Lung (tissue), 12 donors: Measurements from ENCODE around the gene MPPED1. TPM values are rescaled to one million over a fixed set of nuclear protein-coding genes. Genes with fewer than 3 reads are reported as not detected.

Source experiments
- ATAC-seq: fragments of 200-7000 bp; cut with Tn5 transposase; one replicate; pipeline ENCODE4 v1.9.1; 2020; ENCODE audit warnings: moderate number of reproducible peaks; ENCODE audit not compliant: insufficient read depth, low FRiP score
- DNase-seq, 3 donors: peaks; one replicate each; pipeline ENCODE4 v3.0.0-alpha.2; 2013 to 2017
- H3K27ac ChIP-seq, 2 donors: one replicate each; pipeline ENCODE4 v1.5.1; 2013; ENCODE audit warnings: mild to moderate bottlenecking in 2 of 2, moderate library complexity in 2 of 2, control low read depth in 1 of 2, inconsistent platforms in 1 of 2, low read depth in 1 of 2, low read length in 1 of 2
- H3K27me3 ChIP-seq, 3 donors: one replicate each; pipeline ENCODE4 v1.5.1; 2013; ENCODE audit warnings: low read length in 2 of 3; ENCODE audit not compliant: control insufficient read depth in 3 of 3, insufficient read depth in 3 of 3
- H3K36me3 ChIP-seq, 4 donors: one replicate each; pipeline ENCODE4 v1.5.1; 2013; ENCODE audit warnings: low read length in 4 of 4, mild to moderate bottlenecking in 1 of 4, moderate library complexity in 1 of 4; ENCODE audit not compliant: control insufficient read depth in 4 of 4, insufficient read depth in 4 of 4
- H3K4me1 ChIP-seq, 5 donors: one replicate each; pipeline ENCODE4 v1.5.1; 2013; ENCODE audit warnings: low read length in 5 of 5, mild to moderate bottlenecking in 2 of 5, moderate library complexity in 1 of 5; ENCODE audit not compliant: control insufficient read depth in 5 of 5, insufficient read depth in 5 of 5
- H3K4me3 ChIP-seq: one replicate; pipeline ENCODE4 v1.5.1; 2013; ENCODE audit warnings: mild to moderate bottlenecking, control low read depth, moderate library complexity
- H3K9ac ChIP-seq, 2 donors: one replicate each; pipeline ENCODE4 v1.5.1; 2013; ENCODE audit warnings: low read length in 2 of 2, control low read depth in 1 of 2; ENCODE audit not compliant: insufficient read depth in 1 of 2
- H3K9me3 ChIP-seq, 4 donors: one replicate each; pipeline ENCODE4 v1.5.1; 2013; ENCODE audit warnings: low read length in 3 of 4, mild to moderate bottlenecking in 1 of 4, moderate library complexity in 1 of 4; ENCODE audit not compliant: control insufficient read depth in 4 of 4, insufficient read depth in 3 of 4
- WGBS, 2 donors: extraction: QIAGEN DNeasy Blood & Tissue Kit; methylation state at CpG; one replicate each; pipeline ENCODE4 v1.1.7; 2013; 5-methylcytosine and 5-hydroxymethylcytosine counted together
- polyA plus RNA-seq, 2 donors: library from polyadenylated mRNA; stranded (reverse); fragments of 200-250 nt; gene quantifications; one replicate each; pipeline ENCODE4 v1.2.1, GENCODE V29; 2013
- total RNA-seq, 2 donors: library from RNA; depleted of rRNA in 1 of 2; stranded (reverse); fragments of >200 nt in 1 of 2; gene quantifications; one replicate each; pipeline ENCODE4 v1.2.1, GENCODE V29; 2014 to 2021
- TF ChIP-seq, protein P1 (sequence below): IDR thresholded peaks from 2 replicates; pipeline ENCODE4 v1.5.1; 2012; ENCODE audit warnings: mild to moderate bottlenecking; ENCODE audit errors: control extremely low read depth, extremely low read depth
- donor health status: control.
- donor health status: control.
- donor health status: Bipolar disorder and iron deficiency.
- donor health status: healthy.
- donor health status: DM: yes; HTN: yes; CAD: no.

Gene MPPED1
- total and polyA plus RNA-seq, 4 donors, result 0.05 to 0.65 TPM; not detected in 2

DNA sequence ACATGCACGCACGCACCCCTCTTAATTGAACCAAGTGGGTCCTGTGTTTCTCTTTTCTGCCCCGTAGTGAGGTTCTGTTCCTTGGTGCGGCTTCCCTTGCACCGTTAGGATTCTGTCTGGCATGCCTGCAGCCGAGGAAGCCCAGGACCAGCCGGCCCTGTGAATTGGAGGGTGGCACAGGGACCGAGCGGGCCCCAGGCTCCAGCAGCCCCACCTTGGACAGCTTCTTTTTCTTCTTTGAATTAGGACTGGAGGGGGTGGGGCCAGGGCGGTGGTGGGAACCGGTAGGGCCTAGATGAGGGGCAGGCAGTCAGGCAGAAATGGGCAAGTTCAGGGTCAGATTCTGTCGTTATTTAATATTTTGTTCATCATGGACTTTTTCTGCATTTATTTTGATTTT lies 94.7 kb downstream of the MPPED1 start:
- Histone ChIP-seq H3K9me3 (peaks cover 0 to 2% (median 0%) of the 10 kb centered on the region in 4 donors), H3K9ac (no peak overlapping the region), H3K4me1 (no peaks in the 10 kb centered on the region), H3K27ac (no peak overlapping the region), H3K36me3 (no peaks in the 10 kb centered on the region), H3K27me3 (no peaks in the 10 kb centered on the region), H3K4me3 (no peak overlapping the region)
- TF ChIP-seq, protein P1, sequence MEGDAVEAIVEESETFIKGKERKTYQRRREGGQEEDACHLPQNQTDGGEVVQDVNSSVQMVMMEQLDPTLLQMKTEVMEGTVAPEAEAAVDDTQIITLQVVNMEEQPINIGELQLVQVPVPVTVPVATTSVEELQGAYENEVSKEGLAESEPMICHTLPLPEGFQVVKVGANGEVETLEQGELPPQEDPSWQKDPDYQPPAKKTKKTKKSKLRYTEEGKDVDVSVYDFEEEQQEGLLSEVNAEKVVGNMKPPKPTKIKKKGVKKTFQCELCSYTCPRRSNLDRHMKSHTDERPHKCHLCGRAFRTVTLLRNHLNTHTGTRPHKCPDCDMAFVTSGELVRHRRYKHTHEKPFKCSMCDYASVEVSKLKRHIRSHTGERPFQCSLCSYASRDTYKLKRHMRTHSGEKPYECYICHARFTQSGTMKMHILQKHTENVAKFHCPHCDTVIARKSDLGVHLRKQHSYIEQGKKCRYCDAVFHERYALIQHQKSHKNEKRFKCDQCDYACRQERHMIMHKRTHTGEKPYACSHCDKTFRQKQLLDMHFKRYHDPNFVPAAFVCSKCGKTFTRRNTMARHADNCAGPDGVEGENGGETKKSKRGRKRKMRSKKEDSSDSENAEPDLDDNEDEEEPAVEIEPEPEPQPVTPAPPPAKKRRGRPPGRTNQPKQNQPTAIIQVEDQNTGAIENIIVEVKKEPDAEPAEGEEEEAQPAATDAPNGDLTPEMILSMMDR, result no peak
- ATAC-seq (no peak), DNase-seq (no peak)
- 82 to 85% methylated on average over 12 of the region's 12 CpGs for WGBS, 2 donors

DNA sequence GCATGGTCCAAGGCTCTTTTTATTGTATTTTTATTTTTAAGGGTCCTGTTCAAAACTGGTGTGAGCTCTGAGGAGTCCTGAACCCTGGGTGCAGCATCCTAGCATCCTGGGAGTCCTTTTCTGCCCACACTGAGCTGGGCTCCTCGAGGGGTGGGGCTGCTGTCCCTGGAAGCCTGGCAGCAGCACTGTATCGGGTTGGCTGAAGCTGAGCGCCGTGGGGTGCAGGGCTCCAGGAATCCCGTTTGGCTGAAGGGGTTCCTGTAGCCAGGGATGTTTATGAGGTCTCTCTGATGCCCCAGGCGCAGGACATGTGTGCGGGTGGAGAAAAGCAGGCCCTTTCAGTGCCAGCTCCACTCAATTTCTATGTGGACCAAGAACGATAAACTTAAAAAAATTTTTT lies 95.4 kb downstream of the MPPED1 start:
- no peak overlapping the region for H3K9ac ChIP-seq
- DNase-seq (no peak), ATAC-seq (no peak)
- no peaks in the 10 kb centered on the region for H3K27me3 ChIP-seq
- TF ChIP-seq, protein P1, result no peak
- H3K4me3 ChIP-seq, result no peak overlapping the region
- H3K36me3 ChIP-seq, result no peaks in the 10 kb centered on the region
- no peaks in the 10 kb centered on the region for H3K4me1 ChIP-seq
- peaks cover 0 to 2% (median 0%) of the 10 kb centered on the region in 4 donors for H3K9me3 ChIP-seq
- H3K27ac ChIP-seq, result no peak overlapping the region
- whole genome bisulfite sequencing, 2 donors, result 72 to 77% methylated on average over 8 of the region's 8 CpGs

DNA sequence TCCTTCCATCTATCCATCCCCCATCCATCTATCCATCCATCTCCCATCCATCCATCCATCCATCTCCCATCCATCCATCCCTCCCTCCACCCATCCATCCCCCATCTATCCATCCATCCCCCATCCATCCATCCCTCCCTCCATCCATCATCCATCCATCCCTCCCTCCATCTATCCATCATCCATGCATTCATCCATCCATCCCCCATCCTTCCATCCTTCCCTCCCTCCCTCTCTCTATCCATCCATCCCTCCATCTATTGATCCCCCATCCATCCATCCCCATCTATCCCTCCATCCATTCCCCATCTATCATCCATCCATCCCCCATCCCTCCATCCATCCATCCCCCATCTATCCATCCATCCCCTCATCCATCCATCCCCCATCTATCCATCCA lies 96.7 kb downstream of the MPPED1 start:
- Histone ChIP-seq H3K4me1 (no peaks in the 10 kb centered on the region), H3K4me3 (no peak overlapping the region), H3K36me3 (no peaks in the 10 kb centered on the region), H3K9me3 (peaks cover 0 to 2% (median 0%) of the 10 kb centered on the region in 4 donors), H3K27ac (no peak overlapping the region), H3K9ac (no peak overlapping the region), H3K27me3 (no peaks in the 10 kb centered on the region)
- TF ChIP-seq, protein P1, result no peak
- ATAC-seq, result no peak
- DNase-seq, result no peak

DNA sequence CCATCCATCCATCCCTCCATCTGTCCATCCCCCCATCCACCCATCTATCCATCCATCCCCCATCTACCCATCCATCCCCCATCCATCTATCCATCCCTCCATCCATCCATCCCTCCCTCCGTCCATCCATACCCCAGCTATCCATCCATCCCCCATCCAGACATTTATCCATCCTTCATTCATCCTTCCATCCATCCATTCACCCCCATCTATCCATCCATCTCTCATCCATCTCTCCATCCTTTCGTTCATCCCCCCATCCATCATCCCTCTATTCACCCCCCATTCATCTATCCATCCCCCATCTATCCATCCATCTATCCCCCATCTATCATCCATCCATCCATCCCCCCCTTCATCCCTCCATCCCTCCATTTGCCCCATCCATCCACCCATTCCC lies 97.5 kb downstream of the MPPED1 start:
- Histone ChIP-seq H3K36me3 (no peaks in the 10 kb centered on the region), H3K4me1 (no peaks in the 10 kb centered on the region), H3K9me3 (peaks cover 0 to 2% (median 0%) of the 10 kb centered on the region in 4 donors), H3K9ac (no peak overlapping the region), H3K27me3 (no peaks in the 10 kb centered on the region), H3K4me3 (no peak overlapping the region), H3K27ac (no peak overlapping the region)
- DNase-seq (no peak), ATAC-seq (no peak)
- TF ChIP-seq, protein P1, result no peak
- 90 to 92% methylated on average over 2 of the region's 2 CpGs for WGBS, 2 donors
